Measurements from ENCODE around the gene TRDN.
"Not testable (repeated sequence)": the region's sequence is repeated elsewhere in the genome, so short reads cannot be mapped to it uniquely, and the experiment has no call there.

The TRDN gene

GRCh38 chr6:123489589-123489988, 147.2 kb downstream of the TRDN start:
- no peak for DNase-seq

DNA sequence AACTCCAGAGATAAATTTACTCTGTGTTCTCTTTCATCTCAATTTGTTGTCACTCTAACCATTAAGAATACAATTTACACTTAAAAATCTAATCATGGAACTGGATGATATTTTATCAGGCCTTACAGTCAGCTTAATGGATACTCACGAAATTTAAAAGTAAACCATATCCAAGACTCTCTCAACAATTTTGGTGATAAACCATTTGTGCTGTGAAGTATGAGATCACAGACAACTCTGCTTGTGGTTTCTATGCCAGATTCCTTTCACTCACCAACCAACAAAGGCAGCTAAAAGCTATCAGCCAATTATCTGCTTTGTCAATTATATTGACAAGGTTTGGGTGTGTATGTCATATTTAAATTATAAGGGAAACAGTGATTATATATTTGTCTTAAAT, 155.8 kb downstream of the TRDN start:
- no peak for DNase-seq

DNA sequence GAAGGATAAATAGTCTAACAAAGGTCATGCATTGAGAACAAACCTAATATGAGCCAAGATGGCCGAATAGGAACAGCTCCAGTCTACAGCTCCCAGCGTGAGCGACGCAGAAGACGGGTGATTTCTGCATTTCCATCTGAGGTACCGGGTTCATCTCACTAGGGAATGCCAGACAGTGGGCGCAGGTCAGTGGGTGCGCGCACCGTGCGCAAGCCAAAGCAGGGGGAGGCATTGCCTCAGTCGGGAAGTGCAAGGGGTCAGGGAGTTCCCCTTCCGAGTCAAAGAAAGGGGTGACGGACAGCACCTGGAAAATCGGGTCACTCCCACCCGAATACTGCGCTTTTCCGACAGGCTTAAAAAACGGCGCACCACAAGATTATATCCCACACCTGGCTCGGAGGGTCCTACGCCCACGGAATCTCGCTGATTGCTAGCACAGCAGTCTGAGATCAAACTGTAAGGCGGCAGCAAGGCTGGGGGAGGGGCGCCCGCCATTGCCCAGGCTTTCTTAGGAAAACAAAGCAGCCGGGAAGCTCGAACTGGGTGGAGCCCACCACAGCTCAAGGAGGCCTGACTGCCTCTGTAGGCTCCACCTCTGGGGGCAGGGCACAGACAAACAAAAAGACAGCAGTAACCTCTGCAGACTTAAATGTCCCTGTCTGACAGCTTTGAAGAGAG, 164.6 kb downstream of the TRDN start:
- DNase-seq, result not testable (repeated sequence)

- DNase-seq, result no peak
Measured at GRCh38 chr6:123467392-123467791, 169.4 kb downstream of the TRDN start.

DNA sequence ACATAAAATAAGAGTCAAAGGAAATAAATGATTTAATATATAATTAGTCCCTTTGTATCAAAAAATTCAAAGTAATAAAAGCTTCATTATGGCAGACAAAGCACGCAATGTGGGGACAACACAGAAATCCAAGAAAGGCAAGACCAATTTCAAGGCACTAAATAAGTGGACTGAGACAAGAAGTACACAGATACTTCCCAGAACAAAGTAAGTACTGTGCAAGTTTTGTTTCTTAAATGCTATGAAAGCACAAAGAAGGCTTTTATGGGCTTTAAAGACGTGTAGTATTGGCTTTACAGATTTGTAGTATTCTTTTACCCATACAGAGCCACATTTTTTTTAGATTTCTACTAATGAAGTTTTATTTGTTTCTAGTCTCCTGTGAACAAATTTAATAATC, 174.6 kb downstream of the TRDN start:
- no peak for DNase-seq

- no peak for DNase-seq
Measured at GRCh38 chr6:123458218-123458617, 178.5 kb downstream of the TRDN start.

- no peak for DNase-seq
Measured at GRCh38 chr6:123456836-123457235, 179.9 kb downstream of the TRDN start.

DNA sequence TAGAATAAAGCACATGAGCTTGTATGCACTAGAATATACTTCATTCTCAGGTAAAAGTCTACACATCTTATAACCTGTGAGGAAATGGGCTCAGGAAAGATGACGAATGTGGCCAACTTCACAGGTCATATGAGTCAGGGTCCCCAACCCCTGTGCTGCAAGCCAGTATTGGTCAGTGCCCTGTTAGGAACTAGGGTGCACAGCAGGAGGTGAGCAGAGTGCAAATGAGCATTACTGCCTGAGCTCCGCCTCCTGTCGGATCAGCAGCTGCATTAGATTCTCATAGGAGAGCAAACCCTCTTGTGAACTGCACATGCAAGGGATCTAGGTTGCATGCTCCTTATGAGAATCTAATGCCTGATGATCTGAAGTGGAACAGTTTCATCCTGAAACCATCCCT, 182.3 kb downstream of the TRDN start:
- no peak for DNase-seq

GRCh38 chr6:123453071-123453470, 183.7 kb downstream of the TRDN start:
- DNase-seq, result not testable (repeated sequence)

DNA sequence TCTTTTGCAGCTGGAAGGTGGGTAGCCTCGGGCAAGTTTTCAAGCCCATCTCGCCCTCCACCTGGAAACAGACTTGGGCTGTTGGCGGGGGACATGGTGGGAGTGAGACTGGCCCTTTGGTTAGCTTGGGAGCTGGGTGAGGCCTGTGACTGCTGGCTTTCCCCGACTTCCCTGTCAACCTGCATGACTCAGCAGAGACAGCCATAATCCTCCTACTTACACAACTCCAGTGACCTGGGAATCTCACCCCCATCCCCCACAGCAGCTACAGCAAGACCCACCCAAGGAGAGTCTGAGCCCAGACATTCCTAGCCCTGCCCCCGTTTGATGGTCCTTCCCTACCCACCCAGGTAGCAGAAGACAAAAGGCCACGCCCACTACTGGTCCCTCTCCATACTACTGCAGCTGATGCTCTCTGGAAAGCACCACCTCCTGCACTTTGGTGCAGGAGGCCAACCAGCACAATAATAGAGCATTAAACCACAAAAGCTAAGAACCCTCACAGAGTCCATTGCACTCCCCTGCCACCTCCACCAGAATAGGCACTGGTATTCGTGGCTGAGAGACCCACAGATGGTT, 188.4 kb downstream of the TRDN start:
- DNase-seq, result no peak

DNA sequence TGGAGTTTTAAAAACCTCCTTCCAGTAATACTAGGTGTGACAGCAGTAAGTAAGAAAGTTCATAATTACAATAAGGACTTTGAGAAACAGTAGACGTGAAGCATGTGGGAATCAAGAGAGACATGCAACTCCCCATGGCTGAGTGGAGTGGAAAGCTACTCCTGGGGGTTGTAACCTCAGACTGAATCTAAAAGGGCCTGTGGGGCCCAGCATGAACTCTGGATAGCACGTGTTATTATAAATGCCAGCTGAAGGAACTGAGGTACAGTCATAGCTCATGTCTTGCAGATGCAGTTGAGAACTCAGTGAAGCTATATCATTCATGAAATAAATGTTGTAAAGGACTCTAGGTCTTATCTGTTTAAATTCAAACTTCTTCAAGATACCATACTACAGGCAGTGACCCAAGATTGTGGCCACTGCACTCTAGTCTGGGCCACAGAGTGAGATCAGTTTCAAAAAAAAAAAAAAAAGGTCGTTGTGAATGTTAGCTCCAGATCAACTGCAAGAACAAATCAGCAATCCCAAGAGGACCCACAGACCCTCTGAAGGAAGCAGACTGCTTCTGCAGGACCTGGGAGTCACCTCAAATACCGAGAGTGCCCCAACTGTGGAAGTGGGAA, 189.3 kb downstream of the TRDN start:
- no peak for DNase-seq

DNA sequence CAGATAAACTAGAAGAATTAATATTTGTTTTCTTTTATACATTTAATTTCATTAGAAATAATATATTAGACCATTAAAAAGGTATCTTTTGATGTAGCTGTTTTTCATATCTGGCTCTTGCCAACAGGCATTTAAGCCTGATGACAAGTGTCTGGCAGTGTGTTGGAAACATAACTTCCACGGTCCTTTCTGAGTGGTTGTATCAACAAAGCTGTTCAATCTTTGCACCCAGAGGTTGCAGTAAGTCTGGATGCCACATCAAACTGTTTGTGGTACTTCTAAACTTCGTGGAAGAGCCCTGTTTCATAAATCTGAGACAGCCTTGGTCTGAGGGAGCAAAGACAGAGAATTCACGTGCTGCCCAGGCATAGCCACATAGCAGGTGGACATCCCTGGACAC, 197.4 kb downstream of the TRDN start:
- DNase-seq, result no peak

GRCh38 chr6:123434186-123434585, 202.6 kb downstream of the TRDN start:
- no peak for DNase-seq

GRCh38 chr6:123430970-123431369, 205.8 kb downstream of the TRDN start:
- no peak for DNase-seq

DNA sequence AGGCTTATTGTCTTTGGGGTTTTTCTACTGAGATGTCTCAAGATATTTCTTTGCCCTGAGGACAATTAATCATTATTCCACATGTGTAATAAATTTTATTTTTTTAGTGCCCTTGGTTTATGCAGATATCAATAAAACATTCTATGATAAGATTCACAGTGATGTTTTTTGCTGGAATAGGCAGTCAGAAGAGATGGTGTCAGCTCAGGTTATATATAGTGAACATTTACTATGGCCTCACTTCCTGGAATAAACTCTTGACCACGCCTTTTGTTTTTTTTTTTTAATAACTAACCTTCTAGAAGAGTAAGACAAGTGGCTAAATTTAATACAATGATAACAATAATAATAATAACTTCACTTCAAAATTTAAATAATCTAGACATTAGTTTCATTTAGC, 209.7 kb downstream of the TRDN start:
- no peak for DNase-seq

- no peak for DNase-seq
Measured at GRCh38 chr6:123423130-123423529, 213.6 kb downstream of the TRDN start.

DNA sequence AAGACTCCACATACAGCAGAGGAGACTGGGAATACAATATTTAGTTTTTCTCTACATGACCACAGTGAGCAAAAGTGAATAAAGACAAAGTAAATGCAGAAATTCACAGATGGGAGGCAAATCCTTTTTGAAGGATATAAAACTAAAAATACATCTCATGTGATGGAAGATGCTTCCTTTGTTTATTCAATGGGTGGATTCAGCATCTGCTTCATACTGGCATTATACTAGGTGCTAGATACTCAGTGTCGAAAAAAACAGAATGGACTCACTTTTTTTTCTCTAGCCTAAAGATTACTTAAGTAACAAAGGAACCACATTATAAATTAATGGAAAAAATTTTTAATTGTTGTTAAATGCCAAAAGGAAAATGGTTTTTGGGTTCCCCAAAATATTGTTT, 216.2 kb downstream of the TRDN start:
- no peak for DNase-seq

DNA sequence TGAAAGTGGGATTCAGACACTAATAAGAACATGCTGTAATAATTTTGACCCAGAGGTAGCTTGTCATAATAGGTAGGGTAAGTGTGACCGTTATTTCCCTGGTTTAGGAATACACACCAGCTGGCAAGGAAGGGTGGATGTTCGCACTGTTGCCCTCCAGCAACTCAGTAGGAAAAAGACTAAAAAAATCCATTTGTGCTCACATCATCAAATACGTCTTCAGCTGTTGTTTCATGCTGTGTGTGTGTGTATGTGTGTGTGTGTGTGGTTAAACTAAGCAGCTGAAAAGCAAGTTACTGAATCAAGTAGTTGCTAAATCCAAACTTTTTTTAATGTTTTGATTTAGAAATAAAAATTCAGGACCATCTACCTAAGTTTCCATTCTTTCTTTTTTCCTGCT, 218.7 kb downstream of the TRDN start:
- DNase-seq, result no peak

- DNase-seq, result no peak
Measured at GRCh38 chr6:123417535-123417934, 219.2 kb downstream of the TRDN start.

DNA sequence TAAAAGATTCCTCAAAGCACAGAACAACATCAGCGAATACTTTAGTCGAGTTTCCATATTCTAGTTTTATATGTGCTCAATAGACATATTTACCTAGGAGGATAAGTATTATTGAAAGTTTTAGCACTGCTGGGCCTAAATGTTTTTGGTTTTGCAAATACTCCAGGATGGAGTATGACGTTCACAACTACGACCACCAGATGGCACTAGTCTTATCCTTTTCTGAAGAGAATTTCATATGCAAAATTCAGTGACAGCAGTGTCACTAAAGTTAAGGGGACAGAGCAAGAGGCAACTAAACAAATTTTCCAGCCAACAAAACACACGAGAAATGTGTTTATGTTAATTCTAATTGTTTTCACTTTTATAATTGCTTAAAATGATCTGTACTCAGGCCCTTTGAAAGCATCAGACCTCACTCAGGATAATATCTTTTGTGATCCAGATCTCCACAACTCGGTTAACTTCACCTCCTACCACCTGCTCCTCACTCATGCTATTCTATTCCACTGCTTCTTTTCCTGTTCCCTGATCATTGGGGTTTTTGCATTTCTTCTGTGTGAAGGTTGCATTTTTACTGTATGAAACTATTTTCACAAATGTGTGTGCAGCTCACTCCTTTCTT, 220.8 kb downstream of the TRDN start:
- DNase-seq, result no peak

- DNase-seq, result no peak
Measured at GRCh38 chr6:123404975-123405374, 231.8 kb downstream of the TRDN start.

DNA sequence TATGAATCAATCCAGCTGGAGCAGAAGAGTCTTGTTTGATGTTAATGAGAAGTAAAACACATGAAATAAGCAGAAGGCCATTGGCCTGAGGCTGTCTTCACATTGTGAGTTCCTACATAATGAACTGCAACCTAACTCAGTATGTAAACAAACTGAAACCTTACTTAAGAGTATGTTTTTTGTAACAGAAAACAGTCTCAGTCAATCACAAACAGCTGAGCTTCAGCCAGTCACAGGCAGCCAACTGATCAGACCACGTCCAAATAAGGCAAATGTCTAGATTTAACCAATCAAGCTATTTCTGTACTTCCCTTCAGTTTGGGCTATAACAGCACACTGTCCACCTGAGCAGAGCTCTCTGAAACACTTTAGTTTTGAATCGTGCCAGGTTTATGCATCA, 234.7 kb downstream of the TRDN start:
- no peak for DNase-seq

DNA sequence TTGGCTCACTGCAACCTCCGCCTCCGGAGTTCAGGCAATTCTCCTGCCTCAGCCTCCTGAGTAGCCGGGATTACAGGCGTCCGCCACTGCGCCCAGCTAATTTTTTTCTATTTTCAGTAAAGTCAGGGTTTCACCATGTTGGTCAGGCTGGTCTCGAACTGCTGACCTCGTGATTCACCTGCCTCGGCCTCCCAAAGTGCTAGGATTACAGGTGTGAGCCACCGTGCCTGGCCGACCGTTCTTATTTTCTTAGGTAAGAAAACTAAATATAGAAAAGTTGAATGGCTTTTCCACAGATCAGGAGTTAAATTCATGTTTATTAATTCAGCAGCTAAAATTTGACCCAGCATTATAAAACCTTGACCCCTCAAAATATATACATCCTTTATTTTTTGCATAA, 238.7 kb downstream of the TRDN start:
- no peak for DNase-seq

- no peak for DNase-seq
Measured at GRCh38 chr6:123393331-123393730, 243.4 kb downstream of the TRDN start.
